DND-41 (cell line): Measurements from ENCODE around the gene NRXN3.

Source experiments
- EZH2 ChIP-seq: IDR thresholded peaks from 3 replicates; pipeline ENCODE4 v1.6.1; 2012; ENCODE audit warnings: borderline replicate concordance, low read depth, mild to moderate bottlenecking, moderate library complexity, low read length, inconsistent platforms; ENCODE audit not compliant: severe bottlenecking
- TF ChIP-seq, protein P1 (sequence below): IDR thresholded peaks from 2 replicates; pipeline ENCODE4 v1.5.1; 2012; ENCODE audit warnings: borderline replicate concordance, low read length, moderate library complexity, mild to moderate bottlenecking; ENCODE audit not compliant: poor library complexity, severe bottlenecking; ENCODE audit errors: extremely low read depth

- TF ChIP-seq, protein P1, sequence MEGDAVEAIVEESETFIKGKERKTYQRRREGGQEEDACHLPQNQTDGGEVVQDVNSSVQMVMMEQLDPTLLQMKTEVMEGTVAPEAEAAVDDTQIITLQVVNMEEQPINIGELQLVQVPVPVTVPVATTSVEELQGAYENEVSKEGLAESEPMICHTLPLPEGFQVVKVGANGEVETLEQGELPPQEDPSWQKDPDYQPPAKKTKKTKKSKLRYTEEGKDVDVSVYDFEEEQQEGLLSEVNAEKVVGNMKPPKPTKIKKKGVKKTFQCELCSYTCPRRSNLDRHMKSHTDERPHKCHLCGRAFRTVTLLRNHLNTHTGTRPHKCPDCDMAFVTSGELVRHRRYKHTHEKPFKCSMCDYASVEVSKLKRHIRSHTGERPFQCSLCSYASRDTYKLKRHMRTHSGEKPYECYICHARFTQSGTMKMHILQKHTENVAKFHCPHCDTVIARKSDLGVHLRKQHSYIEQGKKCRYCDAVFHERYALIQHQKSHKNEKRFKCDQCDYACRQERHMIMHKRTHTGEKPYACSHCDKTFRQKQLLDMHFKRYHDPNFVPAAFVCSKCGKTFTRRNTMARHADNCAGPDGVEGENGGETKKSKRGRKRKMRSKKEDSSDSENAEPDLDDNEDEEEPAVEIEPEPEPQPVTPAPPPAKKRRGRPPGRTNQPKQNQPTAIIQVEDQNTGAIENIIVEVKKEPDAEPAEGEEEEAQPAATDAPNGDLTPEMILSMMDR = no peak
- no peak for TF ChIP-seq EZH2
These were observed 1520.8 kb downstream of the NRXN3 start for GRCh38 chr14:79690960-79691359.
